GM18508 (cell line): Measurements from ENCODE around the gene GLS2.
"Not testable (repeated sequence)": the region's sequence is repeated elsewhere in the genome, so short reads cannot be mapped to it uniquely, and the experiment has no call there.

Source experiments
- ATAC-seq: cut with Tn5 transposase; IDR thresholded peaks from one replicate; pipeline ENCODE4 v1.9.1; 2021; ENCODE audit warnings: moderate number of reproducible peaks; ENCODE audit not compliant: insufficient read depth, unreplicated experiment

GLS2 gene

DNA sequence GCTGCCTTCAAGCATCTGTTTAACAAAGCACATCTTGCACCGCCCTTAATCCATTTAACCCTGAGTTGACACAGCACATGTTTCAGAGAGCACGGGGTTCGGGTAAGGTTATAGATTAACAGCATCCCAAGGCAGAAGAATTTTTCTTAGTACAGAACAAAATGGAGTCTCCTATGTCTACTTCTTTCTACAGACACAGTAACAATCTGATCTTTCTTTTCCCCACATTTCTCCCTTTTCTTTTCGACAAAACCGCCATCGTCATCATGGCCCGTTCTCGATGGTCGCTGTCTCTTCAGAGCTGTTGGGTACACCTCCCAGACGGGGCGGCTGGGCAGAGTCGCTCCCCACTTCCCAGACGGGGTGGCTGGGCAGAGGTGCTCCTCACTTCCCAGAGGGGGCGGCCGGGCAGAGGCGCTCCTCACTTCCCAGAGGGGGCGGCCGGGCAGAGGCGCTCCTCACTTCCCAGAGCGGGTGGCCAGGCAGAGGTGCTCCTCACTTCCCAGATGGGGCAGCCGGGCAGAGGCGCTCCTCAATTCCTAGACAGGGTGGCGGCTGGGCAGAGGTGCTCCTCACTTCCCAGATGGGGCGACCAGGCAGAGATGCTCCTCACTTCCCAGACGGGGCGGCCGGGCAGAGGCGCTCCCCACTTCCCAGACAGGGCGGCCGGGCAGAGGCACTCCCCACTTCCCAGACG lies 5.6 kb upstream of the GLS2 start:
- ATAC-seq: not testable (repeated sequence)

DNA sequence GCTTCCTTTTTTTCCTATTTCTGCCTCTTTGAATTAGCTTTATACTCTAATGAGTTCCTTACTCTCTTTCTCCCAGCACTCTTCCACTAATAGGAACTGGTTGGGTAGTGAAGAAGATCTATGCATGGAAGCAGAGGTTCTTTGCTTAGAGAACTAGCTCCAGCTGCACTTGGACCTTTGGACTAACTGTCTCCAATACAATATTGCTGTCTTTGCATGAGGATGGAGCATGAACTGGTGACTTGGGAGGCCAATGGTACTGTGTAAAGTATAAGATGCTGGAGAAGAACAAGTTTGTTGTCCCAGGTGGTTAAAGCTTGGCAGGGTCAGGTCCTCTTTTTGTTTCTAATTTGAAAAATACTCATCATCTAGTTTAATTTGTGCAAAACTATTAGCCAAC lies 2.4 kb upstream of the GLS2 start:
- no peak for ATAC-seq

DNA sequence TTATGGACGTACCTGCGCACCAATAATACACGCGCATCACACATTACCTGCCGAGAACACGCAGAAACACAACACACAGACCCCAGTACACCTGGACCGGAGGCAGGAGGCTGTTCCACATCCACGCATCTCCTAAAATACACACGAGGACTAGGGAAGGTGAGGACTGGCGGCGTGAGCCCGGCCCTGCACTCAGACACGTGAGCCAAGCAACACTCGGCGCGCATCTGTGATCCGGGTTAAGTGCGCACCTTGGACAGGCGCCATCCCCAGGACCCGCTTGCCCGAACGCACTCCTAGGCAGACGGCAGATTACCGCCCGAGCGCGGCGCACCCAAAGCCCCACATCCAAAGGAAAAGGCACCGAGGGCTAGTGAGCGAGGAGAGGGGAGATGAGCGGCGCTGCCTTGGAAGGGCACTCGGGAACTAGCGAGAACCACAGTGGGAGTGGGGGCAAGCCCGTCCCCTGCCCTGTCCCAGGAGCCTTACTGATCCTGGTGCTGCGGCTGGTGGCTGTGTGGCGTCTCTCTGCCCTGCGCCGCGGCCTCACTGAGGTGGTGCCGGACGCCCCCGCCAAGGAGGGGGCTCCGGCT lies 417 bp downstream of the GLS2 start:
- ATAC-seq: peak; percentile 15

- no peak for ATAC-seq
Measured at GRCh38 chr12:56486694-56487093, 1.3 kb downstream of the GLS2 start.

DNA sequence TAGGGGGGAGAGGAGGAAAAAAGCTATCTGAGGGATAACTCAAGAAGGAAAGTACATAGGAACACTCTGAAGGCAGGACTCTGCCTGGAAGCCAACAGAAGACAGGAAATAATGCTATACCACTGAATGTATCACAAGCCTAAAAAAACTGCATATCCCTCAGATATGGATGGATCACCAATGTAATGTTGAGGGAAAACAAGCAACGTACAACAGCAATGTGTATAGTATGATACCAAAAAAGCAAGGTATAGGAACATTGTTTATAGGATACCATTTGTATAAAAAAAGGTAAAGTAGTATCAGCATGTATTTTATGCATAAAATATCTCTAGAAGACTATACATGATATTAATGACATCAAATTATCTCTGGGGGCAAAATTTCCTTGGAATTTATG lies 3.4 kb downstream of the GLS2 start:
- ATAC-seq: no peak

GRCh38 chr12:56479625-56480024 lies 8.3 kb downstream of the GLS2 start:
- ATAC-seq: no peak

DNA sequence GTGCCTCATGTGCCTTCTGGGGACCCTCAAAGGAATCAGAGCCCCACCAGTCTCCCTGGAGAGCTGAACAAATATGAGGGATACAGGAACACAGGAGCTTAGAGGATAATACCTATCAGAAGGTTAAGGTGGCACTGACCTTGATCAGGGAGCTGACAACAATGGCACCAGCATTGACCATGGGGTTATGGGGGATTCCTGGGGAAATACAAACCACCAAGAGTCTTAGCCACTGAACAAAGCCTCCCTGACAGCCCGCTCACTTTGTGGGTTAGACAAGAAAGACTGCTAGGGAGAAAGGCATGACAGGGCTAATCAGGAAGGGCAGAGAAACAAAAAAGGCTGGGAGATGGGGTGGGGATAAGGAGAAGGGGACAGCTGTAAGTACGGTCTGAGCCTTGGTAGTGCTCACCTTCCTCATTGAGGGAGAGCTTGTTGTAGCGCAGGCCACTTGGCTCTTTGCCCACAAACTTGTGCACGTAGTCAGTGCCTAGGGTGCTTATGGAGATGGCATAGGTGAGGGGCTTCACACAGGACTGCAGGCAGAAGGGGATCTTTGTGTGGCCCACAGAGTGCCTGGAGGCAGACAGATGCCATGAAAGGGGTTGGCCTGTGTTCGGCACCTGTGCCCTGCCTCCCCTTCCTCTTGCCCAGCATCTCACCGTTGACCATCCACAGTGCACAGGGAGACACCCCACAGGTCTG lies 10.3 kb downstream of the GLS2 start:
- no peak for ATAC-seq

DNA sequence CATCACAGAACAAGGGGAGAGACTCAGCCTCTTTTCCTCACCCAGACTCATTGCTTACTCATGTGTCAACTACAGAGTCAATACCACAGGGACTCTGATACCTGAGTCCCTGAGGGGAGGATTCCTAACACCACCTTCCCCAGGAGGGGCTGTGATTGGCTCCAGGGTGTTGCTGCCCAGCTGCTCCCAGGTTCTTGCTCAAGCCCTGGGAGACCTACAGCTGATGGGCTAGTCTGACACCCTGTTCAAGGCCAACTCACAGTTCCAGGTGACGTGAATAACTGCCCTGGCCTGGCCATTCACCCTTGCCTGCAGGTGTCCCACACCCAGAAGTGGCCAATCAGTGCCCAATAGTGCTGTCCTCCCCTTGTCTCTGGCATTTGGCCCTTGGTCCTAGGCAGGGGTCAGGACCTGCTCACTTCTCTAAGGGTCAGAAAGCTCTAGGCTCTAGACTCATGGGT lies 11.0 kb downstream of the GLS2 start:
- no peak for ATAC-seq

DNA sequence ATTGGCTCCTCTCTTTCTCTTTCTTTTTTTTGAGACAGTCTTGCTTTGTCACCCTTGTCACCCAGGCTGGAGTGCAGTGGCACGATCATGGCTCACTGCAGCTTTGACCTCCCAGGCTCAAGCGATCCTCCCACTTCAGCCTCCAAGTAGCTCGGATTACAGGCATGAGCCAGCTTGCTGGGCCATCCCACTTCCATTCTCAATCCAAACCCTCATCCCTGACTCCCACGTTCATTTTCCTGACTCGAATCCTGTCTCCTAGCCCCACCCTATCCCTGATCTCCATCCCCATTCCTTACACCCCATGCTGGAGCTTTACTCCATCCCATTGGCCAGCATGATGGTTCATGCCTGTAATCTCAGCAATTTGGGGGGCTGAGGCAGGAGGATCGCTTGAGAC lies 11.8 kb downstream of the GLS2 start:
- ATAC-seq: no peak

- ATAC-seq: no peak
Measured at GRCh38 chr12:56474389-56474788, 13.6 kb downstream of the GLS2 start.

DNA sequence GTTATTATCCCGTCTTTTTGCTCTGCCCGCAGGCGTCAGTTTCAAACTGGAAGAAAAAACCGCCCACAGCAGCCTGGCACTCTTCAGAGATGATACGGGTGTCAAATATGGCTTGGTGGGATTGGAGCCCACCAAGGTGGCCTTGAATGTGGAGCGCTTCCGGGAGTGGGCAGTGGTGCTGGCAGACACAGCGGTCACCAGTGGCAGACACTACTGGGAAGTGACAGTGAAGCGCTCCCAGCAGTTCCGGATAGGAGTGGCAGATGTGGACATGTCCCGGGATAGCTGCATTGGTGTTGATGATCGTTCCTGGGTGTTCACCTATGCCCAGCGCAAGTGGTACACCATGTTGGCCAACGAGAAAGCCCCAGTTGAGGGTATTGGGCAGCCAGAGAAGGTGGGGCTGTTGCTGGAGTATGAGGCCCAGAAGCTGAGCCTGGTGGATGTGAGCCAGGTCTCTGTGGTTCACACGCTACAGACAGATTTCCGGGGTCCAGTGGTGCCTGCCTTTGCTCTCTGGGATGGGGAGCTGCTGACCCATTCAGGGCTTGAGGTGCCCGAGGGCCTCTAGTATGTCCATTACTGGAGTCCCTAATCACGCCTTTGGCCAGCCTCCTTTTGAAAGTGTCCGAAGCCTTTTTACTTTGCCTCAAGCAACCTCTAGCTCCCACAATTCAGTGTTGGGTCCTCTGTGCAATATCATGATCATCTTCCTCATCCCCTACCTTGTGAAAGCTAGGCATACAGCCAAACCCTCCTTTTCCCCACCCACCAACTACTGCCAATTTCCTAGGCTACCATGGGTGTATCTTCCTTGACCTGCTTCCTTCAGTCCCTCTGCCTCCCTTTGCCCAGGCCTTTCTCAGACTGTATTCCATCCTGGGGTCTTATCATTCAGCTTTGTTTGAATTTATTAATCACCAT lies 18.7 kb downstream of the GLS2 start:
- no peak for ATAC-seq

DNA sequence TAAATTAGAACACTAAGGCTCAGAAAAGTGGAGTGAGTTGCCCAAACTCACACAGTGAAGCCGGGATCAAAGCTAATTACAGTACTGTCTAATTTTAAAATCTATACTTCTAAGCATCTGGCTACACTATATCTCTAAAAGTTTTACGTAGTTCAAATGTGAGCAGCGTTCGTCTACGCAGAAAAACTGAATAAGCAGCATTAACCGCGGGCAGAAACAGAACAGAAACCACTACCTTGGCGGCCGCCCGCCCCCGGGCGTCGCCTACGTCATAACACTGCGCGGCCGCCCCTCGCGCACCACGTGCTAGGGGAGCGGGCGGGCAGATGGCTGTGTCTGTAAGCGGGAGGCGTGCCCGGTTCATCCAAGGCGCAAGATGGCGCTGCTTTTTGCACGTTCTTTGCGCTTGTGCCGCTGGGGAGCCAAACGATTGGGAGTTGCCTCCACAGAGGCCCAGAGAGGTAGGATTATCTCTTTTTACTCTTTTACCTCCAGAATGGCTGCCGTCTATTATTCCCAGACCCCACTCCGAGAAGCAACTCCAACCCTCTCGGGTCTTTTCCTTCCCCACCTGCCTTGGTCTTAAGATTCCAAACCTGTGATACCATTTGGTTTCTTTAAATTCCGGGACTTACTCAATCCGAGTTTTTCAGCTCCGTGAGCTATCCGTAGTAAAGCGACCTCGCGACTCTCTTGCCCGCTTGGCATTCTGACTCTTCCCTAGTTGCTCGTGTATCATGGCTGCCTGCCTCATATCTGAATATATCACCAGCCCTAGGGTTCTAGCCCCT lies 19.6 kb downstream of the GLS2 start, which contains the start of gene SPRYD4:
SPRYD4 (plus strand) TSS at position 363 of the 791 bp plus-strand sequence; CDS start at position 377, 14 bp downstream.
- no peak for ATAC-seq

DNA sequence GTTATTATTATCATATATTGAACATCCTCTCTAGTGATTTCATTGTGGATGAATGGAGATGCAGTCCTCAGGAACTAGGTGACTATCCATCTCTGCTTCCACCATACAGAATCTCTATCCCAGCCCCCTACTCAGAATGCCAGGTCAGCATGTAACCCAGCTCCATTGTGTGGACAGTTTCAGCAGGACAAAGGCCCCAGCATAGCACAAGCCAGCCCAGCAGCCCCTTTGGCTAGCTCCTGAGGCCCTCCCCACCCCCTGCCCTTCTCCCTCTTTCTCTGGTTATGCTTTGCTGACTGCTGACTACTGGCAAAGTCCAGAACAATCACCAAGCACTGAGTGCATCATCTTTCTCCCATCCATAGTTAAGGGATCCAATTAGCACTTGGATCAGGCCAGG lies 25.4 kb downstream of the GLS2 start:
- no peak for ATAC-seq

GRCh38 chr12:56461235-56462159 lies 26.5 kb downstream of the GLS2 start:
- ATAC-seq: no peak

GRCh38 chr12:56457817-56458216 lies 30.1 kb downstream of the GLS2 start:
- ATAC-seq: no peak

DNA sequence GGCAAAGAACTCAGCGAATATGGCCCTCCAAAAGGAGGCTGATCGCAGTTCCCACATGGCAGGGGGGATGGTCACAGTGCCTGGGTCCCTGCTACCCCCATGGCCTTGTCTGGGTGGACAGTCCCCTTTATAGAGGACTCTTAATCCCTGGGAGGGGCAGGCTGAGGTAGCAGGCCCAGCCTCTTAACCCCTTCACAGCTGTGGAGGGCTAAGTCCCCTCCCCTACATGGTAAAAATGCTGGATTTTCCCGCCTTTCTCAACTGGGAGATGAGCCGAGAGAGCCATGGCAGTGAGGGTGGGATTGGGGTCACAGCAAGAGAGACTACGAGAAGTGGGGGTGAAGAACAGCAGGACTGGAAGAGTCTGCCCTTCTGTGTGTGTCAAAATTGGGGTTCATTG lies 33.4 kb downstream of the GLS2 start, which contains the start of gene MIP:
MIP (minus strand) TSS at position 101 of the 400 bp plus-strand sequence; CDS start at position 57, 44 bp downstream.
- no peak for ATAC-seq

GRCh38 chr12:56451147-56451546 lies 36.8 kb downstream of the GLS2 start:
- ATAC-seq: no peak

- no peak for ATAC-seq
Measured at GRCh38 chr12:56450241-56450640, 37.7 kb downstream of the GLS2 start.

DNA sequence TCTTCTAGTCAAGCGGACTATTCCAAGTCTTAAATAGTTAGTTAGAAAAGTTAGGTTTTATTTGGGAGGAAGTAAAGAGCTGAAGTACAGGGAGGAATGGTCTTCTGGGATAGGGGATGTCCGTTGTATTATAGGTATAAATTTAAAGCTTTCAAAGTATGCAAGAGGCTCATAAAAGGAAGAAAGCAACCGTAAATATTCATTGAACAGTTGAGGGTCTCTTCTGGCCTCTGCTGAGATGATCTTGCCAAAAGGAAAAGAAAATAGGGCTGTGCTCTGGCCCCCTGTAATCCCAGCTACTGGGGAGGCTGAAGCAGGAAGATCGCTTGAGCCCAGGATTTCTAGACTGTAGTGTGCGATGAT lies 38.4 kb downstream of the GLS2 start:
- no peak for ATAC-seq
